ENCODE data around the gene BARHL1.

- TF ChIP-seq CREM (CRISPR knock-in tag; IDR thresholded peaks at IDR 0.05) (no peak), SP1 (CRISPR knock-in tag; conservative IDR thresholded peaks at IDR 0.05) (no peak), CTCF (IDR thresholded peaks at IDR 0.05) (no peak), ZBTB21 (CRISPR knock-in tag; IDR thresholded peaks at IDR 0.05; ENCODE audit: borderline replicate concordance) (no peak), ETV6 (CRISPR knock-in tag; IDR thresholded peaks at IDR 0.05) (no peak), E2F4 (CRISPR knock-in tag; IDR thresholded peaks at IDR 0.05; ENCODE audit: borderline replicate concordance, low read depth) (no peak), TEAD4 (CRISPR knock-in tag; IDR thresholded peaks at IDR 0.05) (no peak), STAT6 (CRISPR knock-in tag; conservative IDR thresholded peaks at IDR 0.05; ENCODE audit: low read depth) (no peak), ATF2 (CRISPR knock-in tag; IDR thresholded peaks at IDR 0.05; ENCODE audit: borderline replicate concordance, low read depth) (no peak)
These were observed 5.7 kb downstream of the BARHL1 start for GRCh38 chr9:132588098-132588497.

All from WTC11 (cell line).